ENCODE measurements around the gene KSR2. TPM values are rescaled to one million over a fixed set of nuclear protein-coding genes. Genes with fewer than 3 reads are reported as not detected.

KSR2 gene
- total RNA-seq, 1 experiment from 2014 or later: 1.3 TPM

GRCh38 chr12:117688446-117688845 lies 280.3 kb downstream of the KSR2 start:
- H4K20me1 ChIP-seq (ENCODE audit: control insufficient read depth, insufficient read depth, insufficient read length): no peaks in the 10 kb centered on the region
- H3K9me3 Mint-ChIP-seq: peaks cover 3 to 4% of the 10 kb centered on the region in 2 experiments; a peak in 4 of 5 replicates
- H3K56ac ChIP-seq (ENCODE audit: insufficient read length, low read depth, low read length): no peak overlapping the region
- H3K23ac ChIP-seq (ENCODE audit: insufficient read length, low read depth, low read length): no peak overlapping the region
- no peak for TF ChIP-seq CTCF (conservative IDR thresholded peaks at IDR 0.05)
- no peak overlapping the region for H2BK5ac ChIP-seq (ENCODE audit: insufficient read length, low read length)
- no peak overlapping the region for H3K4me3 Mint-ChIP-seq
- no peak overlapping the region for H4K5ac ChIP-seq (ENCODE audit: insufficient read length, low read depth, low read length)
- no peak for DNase-seq
- peaks cover 3% of the 10 kb centered on the region; the same call in 1 of the 2 replicates for H3K4me1 ChIP-seq (ENCODE audit: insufficient read depth, low read length)
- H3K9me3 ChIP-seq (ENCODE audit: control insufficient read depth, low read depth, low read length): no peaks in the 10 kb centered on the region
- no peak overlapping the region for H3K4me2 ChIP-seq (ENCODE audit: insufficient read depth, insufficient read length, low read length)
- no peaks in the 10 kb centered on the region for H3K27me3 ChIP-seq (ENCODE audit: insufficient read depth, low read length)
- peaks cover 22 to 26% of the 10 kb centered on the region in 2 experiments for H3K4me1 Mint-ChIP-seq
- no peak overlapping the region for H3K14ac ChIP-seq (ENCODE audit: insufficient read depth, low read length)
- peaks cover 0 to 3% (median 3%) of the 10 kb centered on the region in 3 experiments; a peak in 3 of 7 replicates for H3K36me3 Mint-ChIP-seq (ENCODE audit: insufficient read depth in 1 of 3, low read depth in 3 of 3)
- WGBS (ENCODE audit: extremely low coverage, insufficient read length, low lambda C conversion rate): no CpG with 5 or more reads among the region's 5 CpGs
- no peak overlapping the region for H2BK120ac ChIP-seq (ENCODE audit: low read depth, low read length, poor library complexity, severe bottlenecking)
- H2AFZ ChIP-seq (ENCODE audit: low read length): no peak overlapping the region
- H2BK20ac ChIP-seq (ENCODE audit: low read depth, low read length, poor library complexity, severe bottlenecking): no peak overlapping the region
- H3K4ac ChIP-seq (ENCODE audit: low read depth, low read length): no peak overlapping the region
- no peak overlapping the region for H2AK5ac ChIP-seq (ENCODE audit: insufficient read length, low read length)
- no peak overlapping the region for H3K27ac Mint-ChIP-seq
- no peak overlapping the region for H3K9ac ChIP-seq (ENCODE audit: extremely low read depth, insufficient read length, low read length)
- H3K18ac ChIP-seq (ENCODE audit: insufficient read length, low read depth, low read length): no peak overlapping the region
- H3K79me2 ChIP-seq (ENCODE audit: insufficient read depth, low read length): no peaks in the 10 kb centered on the region
- H4K91ac ChIP-seq (ENCODE audit: insufficient read length, low read depth, low read length): no peak overlapping the region
- H4K8ac ChIP-seq (replicated peaks; ENCODE audit: insufficient read length, low read depth, low read length): no peak overlapping the region
- no peak overlapping the region for H3T11ph ChIP-seq (ENCODE audit: low read length)
- H3K79me1 ChIP-seq (ENCODE audit: insufficient read depth, low read depth, low read length, poor library complexity, severe bottlenecking): no peaks in the 10 kb centered on the region
- H2BK12ac ChIP-seq (ENCODE audit: insufficient read length, low read depth, low read length): no peak overlapping the region
- no peak overlapping the region for H3K27ac ChIP-seq (ENCODE audit: insufficient read length, low read depth, low read length)
- H2BK15ac ChIP-seq (ENCODE audit: low read depth, low read length): no peak overlapping the region
- H3K27me3 Mint-ChIP-seq (ENCODE audit: low read depth): peaks cover 3% of the 10 kb centered on the region
- no peaks in the 10 kb centered on the region for H3K23me2 ChIP-seq (ENCODE audit: insufficient read length, low read depth, low read length, poor library complexity, severe bottlenecking)

Measured in H9 (cell line).